CD14-positive monocyte (primary cell): ENCODE data around the gene RAPGEF5. TPM values are rescaled to one million over a fixed set of nuclear protein-coding genes. Genes with fewer than 3 reads are reported as not detected.

Source experiments
- DNase-seq, 3 donors: peaks; one replicate each; pipeline ENCODE4 v3.0.0-alpha.2; 2011 to 2022
- H2AFZ ChIP-seq: 2 replicates; pipeline ENCODE4 v1.6.0; 2012; ENCODE audit warnings: mild to moderate bottlenecking, low read depth, low read length, inconsistent platforms; ENCODE audit not compliant: insufficient read depth, poor library complexity, severe bottlenecking
- H3K27ac ChIP-seq, 2 donors: 1 replicate in 1 of 2; 2 replicates in 1 of 2; pipeline ENCODE4 v1.5.1; 2012 to 2013; ENCODE audit warnings: low read length in 2 of 2, control low read depth in 1 of 2, inconsistent platforms in 1 of 2, low read depth in 1 of 2, mild to moderate bottlenecking in 1 of 2
- H3K27me3 ChIP-seq, 2 donors: one replicate each; pipeline versions ENCODE4 v1.6.0 to v1.6.1; 2011 to 2013; ENCODE audit warnings: low read length in 2 of 2; ENCODE audit not compliant: control insufficient read depth in 2 of 2, insufficient read depth in 2 of 2
- H3K36me3 ChIP-seq, 2 donors: replicated peaks in 1 of 2; 1 replicate in 1 of 2; 2 replicates in 1 of 2; pipeline versions ENCODE4 v1.5.1 to v1.6.1; 2012 to 2013; ENCODE audit warnings: low read length in 2 of 2, control low read depth in 1 of 2, inconsistent platforms in 1 of 2, mild to moderate bottlenecking in 1 of 2; ENCODE audit not compliant: insufficient read depth in 2 of 2, control insufficient read depth in 1 of 2
- H3K4me1 ChIP-seq, 2 donors: 1 replicate in 1 of 2; 2 replicates in 1 of 2; pipeline versions ENCODE4 v1.5.1 to v1.6.1; 2012 to 2013; ENCODE audit warnings: low read length in 2 of 2, control low read depth in 1 of 2, inconsistent platforms in 1 of 2, mild to moderate bottlenecking in 1 of 2, moderate library complexity in 1 of 2; ENCODE audit not compliant: insufficient read depth in 2 of 2, control insufficient read depth in 1 of 2
- H3K4me2 ChIP-seq: replicated peaks from 2 replicates; pipeline ENCODE3; 2012; ENCODE audit warnings: low read length, moderate library complexity, mild to moderate bottlenecking; ENCODE audit not compliant: poor library complexity, severe bottlenecking; ENCODE audit errors: extremely low read depth
- H3K4me3 ChIP-seq, 3 experiments: fragments of 200-600 bp in 1 of 3; sonication (generic) in 1 of 3; replicated peaks in 1 of 3; 1 replicate in 2 of 3; 2 replicates in 1 of 3; pipeline ENCODE4 v1.5.1; 2011 to 2013; ENCODE audit warnings: low read length in 3 of 3, mild to moderate bottlenecking in 3 of 3, control low read depth in 2 of 3, low read depth in 2 of 3, inconsistent platforms in 1 of 3, moderate library complexity in 1 of 3
- H3K79me2 ChIP-seq: 2 replicates; pipeline ENCODE4 v1.6.0; 2012; ENCODE audit warnings: mild to moderate bottlenecking, control low read depth, inconsistent platforms, low read length, moderate library complexity; ENCODE audit not compliant: insufficient read depth
- H3K9ac ChIP-seq: 2 replicates; pipeline ENCODE4 v1.6.0; 2017; ENCODE audit warnings: low read length, mild to moderate bottlenecking; ENCODE audit not compliant: insufficient read depth, poor library complexity, severe bottlenecking
- H3K9me3 ChIP-seq, 2 donors: replicated peaks in 1 of 2; 1 replicate in 1 of 2; 2 replicates in 1 of 2; pipeline versions ENCODE4 v1.5.1 to v1.6.1; 2012 to 2013; ENCODE audit warnings: low read length in 2 of 2, control low read depth in 1 of 2; ENCODE audit not compliant: control insufficient read depth in 1 of 2, insufficient read depth in 1 of 2
- H4K20me1 ChIP-seq: 2 replicates; pipeline ENCODE4 v1.6.0; 2012; ENCODE audit warnings: mild to moderate bottlenecking, low read length, control low read depth, moderate library complexity; ENCODE audit not compliant: insufficient read depth
- H3K27ac Mint-ChIP-seq, 7 donors: one replicate each; pipeline ENCODE4 v1.8.0; 2020; ENCODE audit warnings: mild to moderate bottlenecking in 7 of 7, mixed read lengths in 7 of 7, moderate library complexity in 6 of 7, inconsistent platforms in 2 of 7
- H3K27me3 Mint-ChIP-seq, 3 donors: one replicate each; pipeline ENCODE4 v1.8.0; 2021 to 2022; ENCODE audit warnings: low read depth in 3 of 3, mild to moderate bottlenecking in 3 of 3, mixed read lengths in 3 of 3, moderate library complexity in 3 of 3, inconsistent platforms in 1 of 3
- H3K36me3 Mint-ChIP-seq, 2 donors: one replicate each; pipeline ENCODE4 v1.8.0; 2020; ENCODE audit warnings: mixed read lengths in 2 of 2, inconsistent platforms in 1 of 2, mild to moderate bottlenecking in 1 of 2
- H3K4me1 Mint-ChIP-seq: one replicate; pipeline ENCODE4 v1.8.0; 2020; ENCODE audit warnings: mild to moderate bottlenecking, mixed read lengths
- H3K4me3 Mint-ChIP-seq, 2 donors: one replicate each; pipeline ENCODE4 v1.8.0; 2020; ENCODE audit warnings: mild to moderate bottlenecking in 2 of 2, mixed read lengths in 2 of 2, moderate library complexity in 1 of 2
- H3K9me3 Mint-ChIP-seq, 7 donors: one replicate each; pipeline ENCODE4 v1.8.0; 2020 to 2022; ENCODE audit warnings: mixed read lengths in 7 of 7, mild to moderate bottlenecking in 6 of 7, moderate library complexity in 6 of 7, inconsistent platforms in 2 of 7
- WGBS: methylation state at CpG from one replicate; pipeline ENCODE4 v1.1.5; 2013; ENCODE audit warnings: missing lambda C conversion rate; ENCODE audit not compliant: insufficient coverage; 5-methylcytosine and 5-hydroxymethylcytosine counted together
- intact Hi-C, 2 donors: fragments of 100-400 bp; cut with micrococcal nuclease; formaldehyde crosslinking; loops; one replicate each; pipeline versions ENCODE4 v1.15.0 to v1.15.1; 2023
- polyA plus RNA-seq, 3 donors: library from polyadenylated mRNA; depleted of rRNA in 1 of 3; unstranded in 2 of 3; stranded (reverse) in 1 of 3; fragments of 300-500 nt in 2 of 3; fragments of >200 nt in 1 of 3; fragmentation: Illumina TruSeq in 2 of 3; gene quantifications; 1 replicate in 2 of 3; 2 replicates in 1 of 3; pipeline ENCODE4 v1.2.3, GENCODE V29; 2012 to 2021
- TF ChIP-seq, protein P1 (sequence below): fragments of 200-600 bp; IDR thresholded peaks from one replicate; pipeline ENCODE4 v1.8.0; 2022; ENCODE audit warnings: antibody characterized with exemption, mild to moderate bottlenecking

Gene RAPGEF5
- polyA plus RNA-seq, 3 donors = not detected

DNA sequence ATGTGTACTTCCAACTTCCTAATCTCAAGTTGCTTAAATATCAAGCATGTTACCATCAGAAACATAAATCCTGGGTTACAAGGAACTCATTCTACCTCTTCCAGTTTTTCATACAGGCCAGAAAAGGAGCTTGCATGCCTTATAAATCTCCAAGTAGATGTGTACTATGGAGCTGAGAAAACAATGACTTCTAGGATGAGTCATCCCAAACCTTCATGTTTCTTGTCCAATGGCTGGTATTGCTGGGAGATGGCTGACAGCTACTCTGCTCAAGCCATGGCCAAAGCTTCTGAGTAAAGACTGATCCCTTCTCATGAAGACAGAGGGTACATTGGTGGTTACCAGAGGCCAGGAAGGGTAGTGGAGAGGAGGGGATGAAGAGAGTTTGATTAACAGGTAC is 8.6 kb downstream of the RAPGEF5 start:
- no peaks in the 10 kb centered on the region for H3K79me2 ChIP-seq
- H3K27ac ChIP-seq = no peak overlapping the region
- TF ChIP-seq, protein P1, sequence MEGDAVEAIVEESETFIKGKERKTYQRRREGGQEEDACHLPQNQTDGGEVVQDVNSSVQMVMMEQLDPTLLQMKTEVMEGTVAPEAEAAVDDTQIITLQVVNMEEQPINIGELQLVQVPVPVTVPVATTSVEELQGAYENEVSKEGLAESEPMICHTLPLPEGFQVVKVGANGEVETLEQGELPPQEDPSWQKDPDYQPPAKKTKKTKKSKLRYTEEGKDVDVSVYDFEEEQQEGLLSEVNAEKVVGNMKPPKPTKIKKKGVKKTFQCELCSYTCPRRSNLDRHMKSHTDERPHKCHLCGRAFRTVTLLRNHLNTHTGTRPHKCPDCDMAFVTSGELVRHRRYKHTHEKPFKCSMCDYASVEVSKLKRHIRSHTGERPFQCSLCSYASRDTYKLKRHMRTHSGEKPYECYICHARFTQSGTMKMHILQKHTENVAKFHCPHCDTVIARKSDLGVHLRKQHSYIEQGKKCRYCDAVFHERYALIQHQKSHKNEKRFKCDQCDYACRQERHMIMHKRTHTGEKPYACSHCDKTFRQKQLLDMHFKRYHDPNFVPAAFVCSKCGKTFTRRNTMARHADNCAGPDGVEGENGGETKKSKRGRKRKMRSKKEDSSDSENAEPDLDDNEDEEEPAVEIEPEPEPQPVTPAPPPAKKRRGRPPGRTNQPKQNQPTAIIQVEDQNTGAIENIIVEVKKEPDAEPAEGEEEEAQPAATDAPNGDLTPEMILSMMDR = no peak
- no peak overlapping the region for H3K4me3 ChIP-seq
- no peaks in the 10 kb centered on the region for H3K4me1 ChIP-seq
- H3K9me3 ChIP-seq = no peaks in the 10 kb centered on the region
- H3K4me2 ChIP-seq = no peak overlapping the region
- Mint-ChIP-seq H3K27ac (no peak overlapping the region), H3K27me3 (peaks cover 1 to 3% (median 2%) of the 10 kb centered on the region in 3 donors), H3K4me3 (no peak overlapping the region), H3K4me1 (no peaks in the 10 kb centered on the region), H3K36me3 (no peaks in the 10 kb centered on the region), H3K9me3 (peaks cover 0 to 5% (median 2%) of the 10 kb centered on the region in 7 donors)
- H2AFZ ChIP-seq = no peak overlapping the region
- no peaks in the 10 kb centered on the region for H3K36me3 ChIP-seq
- no peaks in the 10 kb centered on the region for H3K27me3 ChIP-seq
- H4K20me1 ChIP-seq = no peaks in the 10 kb centered on the region
- intact Hi-C loops = no loop called here
- H3K9ac ChIP-seq = no peak overlapping the region
- no peak for DNase-seq

- Histone ChIP-seq H3K79me2 (no peaks in the 10 kb centered on the region), H3K4me2 (no peak overlapping the region)
These were observed 10.4 kb downstream of the RAPGEF5 start for GRCh38 chr7:22346383-22347107.

More at GRCh38 chr7:22346383-22347107, 10.4 kb downstream of the RAPGEF5 start:
- H3K27me3 ChIP-seq = no peaks in the 10 kb centered on the region
- TF ChIP-seq, protein P1 = no peak
- H3K4me3 Mint-ChIP-seq = no peak overlapping the region
- H3K9me3 Mint-ChIP-seq = peaks cover 0 to 4% (median 0%) of the 10 kb centered on the region in 7 donors
- DNase-seq = no peak
- H2AFZ ChIP-seq = no peak overlapping the region
- no peaks in the 10 kb centered on the region for H3K9me3 ChIP-seq
- H3K27ac Mint-ChIP-seq = no peak overlapping the region
- no peaks in the 10 kb centered on the region for H3K36me3 ChIP-seq
- H3K4me1 ChIP-seq = no peaks in the 10 kb centered on the region
- WGBS = no CpG with 5 or more reads among the region's 2 CpGs
- H3K36me3 Mint-ChIP-seq = no peaks in the 10 kb centered on the region
- no peak overlapping the region for H3K9ac ChIP-seq
- no peak overlapping the region for H3K27ac ChIP-seq
- no peak overlapping the region for H3K4me3 ChIP-seq
- no peaks in the 10 kb centered on the region for H3K4me1 Mint-ChIP-seq
- intact Hi-C loops = no loop called here
- no peaks in the 10 kb centered on the region for H4K20me1 ChIP-seq
- peaks cover 0 to 3% (median 2%) of the 10 kb centered on the region in 3 donors for H3K27me3 Mint-ChIP-seq
